ENCODE results near the gene ZFAND3. TPM values are rescaled to one million over a fixed set of nuclear protein-coding genes. Genes with fewer than 3 reads are reported as not detected.

Gene ZFAND3
- total and polyA plus RNA-seq, 10 of the 15 experiments (the other 5 are each of a cell fraction or from before 2014, with no cell fraction given), result 0.90 to 34.4 (median 16.3) TPM

DNA sequence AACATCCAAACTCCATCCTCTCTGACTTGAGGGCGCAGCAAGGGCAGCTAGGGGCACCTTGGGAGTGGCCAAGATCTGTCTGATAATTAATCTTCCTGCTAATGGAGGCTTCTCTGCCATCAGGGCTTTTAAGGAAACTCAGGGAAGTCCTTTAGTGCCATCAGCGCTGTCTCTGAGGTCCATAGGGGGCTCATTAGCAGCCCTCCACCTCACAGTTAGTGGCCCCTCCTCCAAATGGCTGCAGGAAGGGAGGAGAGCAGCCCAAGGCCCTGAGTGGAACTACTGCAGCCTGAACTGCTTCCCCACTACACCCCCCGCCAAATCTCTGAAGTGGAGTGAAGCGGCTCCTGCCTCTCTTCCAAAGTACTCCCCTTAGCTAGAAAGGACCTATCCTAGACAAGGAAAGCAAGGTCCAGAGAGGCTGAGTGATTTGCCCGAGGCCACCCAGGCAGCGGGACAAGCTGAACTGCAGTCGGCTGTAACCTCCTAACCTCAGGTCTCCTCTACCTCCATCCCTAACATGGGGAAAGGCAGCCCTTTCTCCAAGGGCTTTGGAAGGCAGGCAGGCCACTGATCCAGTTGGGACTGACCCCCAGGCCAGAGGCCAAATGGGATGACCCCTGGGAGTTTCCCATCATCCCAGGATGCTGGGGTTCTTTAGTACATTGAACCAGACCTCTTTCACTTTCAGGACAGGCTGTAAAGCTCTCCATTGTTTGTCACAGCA is 39.5 kb upstream of the ZFAND3 start:
- Histone ChIP-seq H3K4me1 (ENCODE audit: control insufficient read depth, insufficient read depth, low read length) (peaks cover 38% of the 10 kb centered on the region), H3K36me3 (ENCODE audit: control insufficient read depth in 2 of 2, insufficient read depth in 2 of 2, low read length in 1 of 2) (no peaks in the 10 kb centered on the region), H3K79me2 (ENCODE audit: control insufficient read depth, insufficient read depth, low read length) (no peaks in the 10 kb centered on the region), H3K27ac (ENCODE audit: control insufficient read depth, insufficient read depth) (peak overlapping the region; percentile 48), H3K4me2 (ENCODE audit: control insufficient read depth, insufficient read depth) (no peak overlapping the region; the same call in 1 of the 2 replicates), H3K9me3 (replicated peaks; ENCODE audit: control insufficient read depth, insufficient read depth, low read length) (no peaks in the 10 kb centered on the region), H2AFZ (ENCODE audit: control insufficient read depth, low read depth, low read length) (no peak overlapping the region; the same call in 1 of the 2 replicates), H3K9ac (ENCODE audit: control insufficient read depth, insufficient read depth, low read length) (no peak overlapping the region), H3K27me3 (replicated peaks in 1 of 2; ENCODE audit: control insufficient read depth in 2 of 2, insufficient read depth in 2 of 2, low read length in 1 of 2) (no peaks in the 10 kb centered on the region; a peak in 1 of 4 replicates), H3K4me3 (no peak overlapping the region), H4K20me1 (ENCODE audit: control insufficient read depth, insufficient read depth) (no peaks in the 10 kb centered on the region)
- SMC1A ChIA-PET (ENCODE audit: uncharacterized antibody, unreplicated experiment), result interaction anchor here (0.7 to 1.5 kb wide), 3 partner anchors 11 to 231 kb away, joined by 3 to 5 read pairs (median 4); no protein-coding TSS in a partner anchor
- 77% methylated on average over 7 of the region's 7 CpGs for WGBS (ENCODE audit: insufficient coverage, insufficient replicate concordance, low lambda C conversion rate, missing lambda C conversion rate)
- CTCF ChIA-PET, result interaction anchor here (0.7 to 1.5 kb wide), 8 partner anchors 10 to 237 kb away, joined by 3 to 6 read pairs (median 3); no protein-coding TSS in a partner anchor
- DNase-seq (ENCODE audit: low read depth, low spot score) (no peak), FAIRE-seq (no peak), ATAC-seq (0 out of 3 replicates have a peak, but pooled peaks have one; percentile 7)
- POLR2A ChIA-PET, result interaction anchor here (0.7 to 1.1 kb wide), 2 partner anchors 39 to 178 kb away, joined by 4 to 6 read pairs; partner anchors contain the start of gene ZFAND3
- in situ Hi-C loops (cut with MboI) (loop anchor here (10.0 kb wide), 1 partner anchor 715 kb away; no protein-coding TSS in a partner anchor), intact Hi-C loops (cut with micrococcal nuclease; ENCODE audit: unreplicated experiment) (no loop called here)
- RAD21 ChIA-PET (ENCODE audit: unreplicated experiment), result interaction anchor here (0.7 to 1.6 kb wide), 4 partner anchors 10 to 285 kb away, joined by 3 to 6 read pairs (median 4); partner anchors contain the start of gene ZFAND3
- BruUV-seq (replicated peaks), result no TSS peak
- no peak for TF ChIP-seq NRF1 (conservative IDR thresholded peaks at IDR 0.05; ENCODE audit: low read depth, low read length)
- TF ChIP-seq, protein P1, sequence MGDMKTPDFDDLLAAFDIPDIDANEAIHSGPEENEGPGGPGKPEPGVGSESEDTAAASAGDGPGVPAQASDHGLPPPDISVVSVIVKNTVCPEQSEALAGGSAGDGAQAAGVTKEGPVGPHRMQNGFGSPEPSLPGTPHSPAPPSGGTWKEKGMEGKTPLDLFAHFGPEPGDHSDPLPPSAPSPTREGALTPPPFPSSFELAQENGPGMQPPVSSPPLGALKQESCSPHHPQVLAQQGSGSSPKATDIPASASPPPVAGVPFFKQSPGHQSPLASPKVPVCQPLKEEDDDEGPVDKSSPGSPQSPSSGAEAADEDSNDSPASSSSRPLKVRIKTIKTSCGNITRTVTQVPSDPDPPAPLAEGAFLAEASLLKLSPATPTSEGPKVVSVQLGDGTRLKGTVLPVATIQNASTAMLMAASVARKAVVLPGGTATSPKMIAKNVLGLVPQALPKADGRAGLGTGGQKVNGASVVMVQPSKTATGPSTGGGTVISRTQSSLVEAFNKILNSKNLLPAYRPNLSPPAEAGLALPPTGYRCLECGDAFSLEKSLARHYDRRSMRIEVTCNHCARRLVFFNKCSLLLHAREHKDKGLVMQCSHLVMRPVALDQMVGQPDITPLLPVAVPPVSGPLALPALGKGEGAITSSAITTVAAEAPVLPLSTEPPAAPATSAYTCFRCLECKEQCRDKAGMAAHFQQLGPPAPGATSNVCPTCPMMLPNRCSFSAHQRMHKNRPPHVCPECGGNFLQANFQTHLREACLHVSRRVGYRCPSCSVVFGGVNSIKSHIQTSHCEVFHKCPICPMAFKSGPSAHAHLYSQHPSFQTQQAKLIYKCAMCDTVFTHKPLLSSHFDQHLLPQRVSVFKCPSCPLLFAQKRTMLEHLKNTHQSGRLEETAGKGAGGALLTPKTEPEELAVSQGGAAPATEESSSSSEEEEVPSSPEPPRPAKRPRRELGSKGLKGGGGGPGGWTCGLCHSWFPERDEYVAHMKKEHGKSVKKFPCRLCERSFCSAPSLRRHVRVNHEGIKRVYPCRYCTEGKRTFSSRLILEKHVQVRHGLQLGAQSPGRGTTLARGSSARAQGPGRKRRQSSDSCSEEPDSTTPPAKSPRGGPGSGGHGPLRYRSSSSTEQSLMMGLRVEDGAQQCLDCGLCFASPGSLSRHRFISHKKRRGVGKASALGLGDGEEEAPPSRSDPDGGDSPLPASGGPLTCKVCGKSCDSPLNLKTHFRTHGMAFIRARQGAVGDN (IDR thresholded peaks at IDR 0.05), result 0 out of 2 replicates have a peak, but pooled peaks have one; percentile 50
- TF ChIP-seq, protein P2, sequence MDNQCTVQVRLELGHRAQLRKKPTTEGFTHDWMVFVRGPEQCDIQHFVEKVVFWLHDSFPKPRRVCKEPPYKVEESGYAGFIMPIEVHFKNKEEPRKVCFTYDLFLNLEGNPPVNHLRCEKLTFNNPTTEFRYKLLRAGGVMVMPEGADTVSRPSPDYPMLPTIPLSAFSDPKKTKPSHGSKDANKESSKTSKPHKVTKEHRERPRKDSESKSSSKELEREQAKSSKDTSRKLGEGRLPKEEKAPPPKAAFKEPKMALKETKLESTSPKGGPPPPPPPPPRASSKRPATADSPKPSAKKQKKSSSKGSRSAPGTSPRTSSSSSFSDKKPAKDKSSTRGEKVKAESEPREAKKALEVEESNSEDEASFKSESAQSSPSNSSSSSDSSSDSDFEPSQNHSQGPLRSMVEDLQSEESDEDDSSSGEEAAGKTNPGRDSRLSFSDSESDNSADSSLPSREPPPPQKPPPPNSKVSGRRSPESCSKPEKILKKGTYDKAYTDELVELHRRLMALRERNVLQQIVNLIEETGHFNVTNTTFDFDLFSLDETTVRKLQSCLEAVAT (IDR thresholded peaks at IDR 0.05), result peak; percentile 76
- TF ChIP-seq HCFC1 (IDR thresholded peaks at IDR 0.05; ENCODE audit: low read length), result no peak
- TF ChIP-seq RB1 (IDR thresholded peaks at IDR 0.05; ENCODE audit: borderline replicate concordance), result no peak
- TF ChIP-seq ESRRA (IDR thresholded peaks at IDR 0.05; ENCODE audit: low read length), result no peak
- TF ChIP-seq EED (IDR thresholded peaks at IDR 0.05; ENCODE audit: low read depth), result peak; percentile 53; the same call in 1 of the 2 replicates
- no peak for TF ChIP-seq SREBF2 (IDR thresholded peaks at IDR 0.05; ENCODE audit: low read length)
- no peak for TF ChIP-seq MTA2 (IDR thresholded peaks at IDR 0.05; ENCODE audit: low read depth)
- TF ChIP-seq IKZF1 (conservative IDR thresholded peaks at IDR 0.05), result peak; percentile 59
- TF ChIP-seq NFIC (IDR thresholded peaks at IDR 0.05; ENCODE audit: low read depth, low read length), result no peak
- peak; percentile 32 to 60; a peak in 3 of 4 replicates for TF ChIP-seq IKZF2 (IDR thresholded peaks at IDR 0.05)
- TF ChIP-seq, protein P3, sequence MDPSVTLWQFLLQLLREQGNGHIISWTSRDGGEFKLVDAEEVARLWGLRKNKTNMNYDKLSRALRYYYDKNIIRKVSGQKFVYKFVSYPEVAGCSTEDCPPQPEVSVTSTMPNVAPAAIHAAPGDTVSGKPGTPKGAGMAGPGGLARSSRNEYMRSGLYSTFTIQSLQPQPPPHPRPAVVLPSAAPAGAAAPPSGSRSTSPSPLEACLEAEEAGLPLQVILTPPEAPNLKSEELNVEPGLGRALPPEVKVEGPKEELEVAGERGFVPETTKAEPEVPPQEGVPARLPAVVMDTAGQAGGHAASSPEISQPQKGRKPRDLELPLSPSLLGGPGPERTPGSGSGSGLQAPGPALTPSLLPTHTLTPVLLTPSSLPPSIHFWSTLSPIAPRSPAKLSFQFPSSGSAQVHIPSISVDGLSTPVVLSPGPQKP (IDR thresholded peaks at IDR 0.05; ENCODE audit: low read depth, low read length), result no peak
- no peak for TF ChIP-seq RCOR1 (conservative IDR thresholded peaks at IDR 0.05; ENCODE audit: low read depth, low read length)
- no peak for TF ChIP-seq SREBF1 (IDR thresholded peaks at IDR 0.05; ENCODE audit: low read length)
- TF ChIP-seq GATAD2B (conservative IDR thresholded peaks at IDR 0.05; ENCODE audit: low read depth), result 0 out of 2 replicates have a peak, but pooled peaks have one; percentile 36
- TF ChIP-seq CREM (IDR thresholded peaks at IDR 0.05; ENCODE audit: low read depth), result no peak
- TF ChIP-seq SMC3 (IDR thresholded peaks at IDR 0.05; ENCODE audit: borderline replicate concordance, low read length), result 0 out of 2 replicates have a peak, but pooled peaks have one; percentile 6
